Measurements from ENCODE around the gene TMED1. TPM values are rescaled to one million over a fixed set of nuclear protein-coding genes. Genes with fewer than 3 reads are reported as not detected.

TMED1 gene
- total and polyA plus RNA-seq, 2 of the 4 experiments (the other 2 are of a cell fraction) = 37.6 to 41.4 TPM

- ATAC-seq (ENCODE audit: low read depth) = no peak
- no peak overlapping the region for H2BK120ac ChIP-seq (ENCODE audit: low read depth, low read length)
- peaks cover 7% of the 10 kb centered on the region; the same call in 1 of the 2 replicates for H3K9me1 ChIP-seq (ENCODE audit: insufficient read depth, low read length)
- no peak overlapping the region for H3K9ac ChIP-seq (ENCODE audit: low read depth, low read length)
- no peak overlapping the region for H2BK20ac ChIP-seq (ENCODE audit: low read depth, low read length)
- BruUV-seq (replicated peaks) = no TSS peak
- no peaks in the 10 kb centered on the region for H3K27me3 ChIP-seq (ENCODE audit: control insufficient read depth, insufficient read depth, low read length)
- ChIA-PET CTCF (no interaction called here), POLR2A (ENCODE audit: unreplicated experiment) (no interaction called here)
- H4K8ac ChIP-seq (ENCODE audit: low read depth in 2 of 2, low read length in 2 of 2) = no peak overlapping the region
- H2BK15ac ChIP-seq (ENCODE audit: low read depth, low read length) = no peak overlapping the region
- H4K91ac ChIP-seq (ENCODE audit: insufficient read depth, low read depth, low read length) = no peak overlapping the region
- H3K14ac ChIP-seq (replicated peaks; ENCODE audit: low read depth, low read length) = no peak overlapping the region
- H2BK5ac ChIP-seq (ENCODE audit: low read depth, low read length, poor library complexity, severe bottlenecking) = no peak overlapping the region
- H4K5ac ChIP-seq (ENCODE audit: low read depth, low read length) = no peak overlapping the region
- peaks cover 5% of the 10 kb centered on the region for H3K9me3 ChIP-seq (ENCODE audit: control insufficient read depth, insufficient read depth, low read length)
- H3K79me1 ChIP-seq (ENCODE audit: low read depth in 1 of 2, low read length in 2 of 2) = peaks cover 11 to 17% of the 10 kb centered on the region in 2 experiments; a peak in 3 of 4 replicates
- no peak overlapping the region for H3K18ac ChIP-seq (ENCODE audit: low read depth, low read length)
- in situ Hi-C loops (cut with MboI; ENCODE audit: low sequenced_read_pairs) (no loop called here), intact Hi-C loops (cut with micrococcal nuclease) (no loop called here), dilution Hi-C loops (cut with HindIII; ENCODE audit: low sequenced_read_pairs, unreplicated experiment) (no loop called here)
- no peak overlapping the region for H2AK9ac ChIP-seq (replicated peaks; ENCODE audit: low read depth, low read length, poor library complexity)
- H3K4me2 ChIP-seq (ENCODE audit: low read depth, low read length) = no peak overlapping the region
- no peak overlapping the region for H3K23ac ChIP-seq (ENCODE audit: low read depth, low read length)
- no peaks in the 10 kb centered on the region; the same call in 1 of the 2 replicates for H4K20me1 ChIP-seq (ENCODE audit: insufficient read depth, low read length)
- H3K36me3 ChIP-seq (ENCODE audit: control insufficient read depth, insufficient read depth, low read length) = peaks cover 44% of the 10 kb centered on the region
- no peak overlapping the region for H2AFZ ChIP-seq (replicated peaks; ENCODE audit: low read length, poor library complexity)
- no peak overlapping the region for H2AK5ac ChIP-seq (ENCODE audit: low read depth, low read length)
- peaks cover 9% of the 10 kb centered on the region for H3K4me1 ChIP-seq (ENCODE audit: control insufficient read depth, insufficient read depth, low read length)
- H3K4ac ChIP-seq (ENCODE audit: low read depth, low read length) = no peak overlapping the region
- 87% methylated on average over 19 of the region's 20 CpGs; no CpG with 5 or more reads in 1 of the 2 experiments for whole genome bisulfite sequencing, 2 experiments (ENCODE audit: extremely low coverage in 2 of 2, insufficient read length in 1 of 2)
- H3K27ac ChIP-seq (ENCODE audit: insufficient read depth, low read length) = no peak overlapping the region
- no peak overlapping the region for H3K56ac ChIP-seq (ENCODE audit: extremely low read depth, insufficient read depth, low read length)
- no peak for TF ChIP-seq CTCF (conservative IDR thresholded peaks at IDR 0.05; ENCODE audit: low read depth, low read length)
- TF ChIP-seq RCOR1 (IDR thresholded peaks at IDR 0.05; ENCODE audit: insufficient replicate concordance, low read length) = no peak
- TF ChIP-seq SMC3 (IDR thresholded peaks at IDR 0.05; ENCODE audit: low read depth, low read length) = no peak
- TF ChIP-seq MAZ (IDR thresholded peaks at IDR 0.05; ENCODE audit: borderline replicate concordance, low read depth, low read length) = no peak
- no peak for TF ChIP-seq FOS (IDR thresholded peaks at IDR 0.05; ENCODE audit: low read depth, low read length)
- no peak for TF ChIP-seq NFE2L2 (IDR thresholded peaks at IDR 0.05; ENCODE audit: low read depth, low read length)
- no peak for TF ChIP-seq MAFK (IDR thresholded peaks at IDR 0.05; ENCODE audit: low read depth, low read length)
- no peak for TF ChIP-seq RAD21 (IDR thresholded peaks at IDR 0.05; ENCODE audit: low read length)
- no peak for TF ChIP-seq RFX5 (IDR thresholded peaks at IDR 0.05; ENCODE audit: low read depth, low read length)
- TF ChIP-seq MXI1 (IDR thresholded peaks at IDR 0.05; ENCODE audit: borderline replicate concordance, low read depth, low read length) = no peak
- no peak for TF ChIP-seq POLR2A (IDR thresholded peaks at IDR 0.05; ENCODE audit: low read depth, low read length)
- no peak for TF ChIP-seq CEBPB (IDR thresholded peaks at IDR 0.05; ENCODE audit: low read depth, low read length)
- TF ChIP-seq CHD1 (IDR thresholded peaks at IDR 0.05; ENCODE audit: low read depth, low read length) = no peak
- TF ChIP-seq, protein P1, sequence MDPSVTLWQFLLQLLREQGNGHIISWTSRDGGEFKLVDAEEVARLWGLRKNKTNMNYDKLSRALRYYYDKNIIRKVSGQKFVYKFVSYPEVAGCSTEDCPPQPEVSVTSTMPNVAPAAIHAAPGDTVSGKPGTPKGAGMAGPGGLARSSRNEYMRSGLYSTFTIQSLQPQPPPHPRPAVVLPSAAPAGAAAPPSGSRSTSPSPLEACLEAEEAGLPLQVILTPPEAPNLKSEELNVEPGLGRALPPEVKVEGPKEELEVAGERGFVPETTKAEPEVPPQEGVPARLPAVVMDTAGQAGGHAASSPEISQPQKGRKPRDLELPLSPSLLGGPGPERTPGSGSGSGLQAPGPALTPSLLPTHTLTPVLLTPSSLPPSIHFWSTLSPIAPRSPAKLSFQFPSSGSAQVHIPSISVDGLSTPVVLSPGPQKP (IDR thresholded peaks at IDR 0.05; ENCODE audit: borderline replicate concordance, low read depth, low read length) = no peak
- TF ChIP-seq BHLHE40 (IDR thresholded peaks at IDR 0.05; ENCODE audit: low read depth, low read length) = no peak
- TF ChIP-seq, protein P2, sequence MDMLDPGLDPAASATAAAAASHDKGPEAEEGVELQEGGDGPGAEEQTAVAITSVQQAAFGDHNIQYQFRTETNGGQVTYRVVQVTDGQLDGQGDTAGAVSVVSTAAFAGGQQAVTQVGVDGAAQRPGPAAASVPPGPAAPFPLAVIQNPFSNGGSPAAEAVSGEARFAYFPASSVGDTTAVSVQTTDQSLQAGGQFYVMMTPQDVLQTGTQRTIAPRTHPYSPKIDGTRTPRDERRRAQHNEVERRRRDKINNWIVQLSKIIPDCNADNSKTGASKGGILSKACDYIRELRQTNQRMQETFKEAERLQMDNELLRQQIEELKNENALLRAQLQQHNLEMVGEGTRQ (IDR thresholded peaks at IDR 0.05; ENCODE audit: low read depth, low read length) = no peak
- no peak overlapping the region for H3K4me3 ChIP-seq (ENCODE audit: insufficient read depth, low read depth, low read length)
- DNase-seq = no peak
These were observed 3.1 kb downstream of the TMED1 start for GRCh38 chr19:10832939-10833296.
